Measurements from ENCODE around the gene NRG3.

The NRG3 gene

DNA sequence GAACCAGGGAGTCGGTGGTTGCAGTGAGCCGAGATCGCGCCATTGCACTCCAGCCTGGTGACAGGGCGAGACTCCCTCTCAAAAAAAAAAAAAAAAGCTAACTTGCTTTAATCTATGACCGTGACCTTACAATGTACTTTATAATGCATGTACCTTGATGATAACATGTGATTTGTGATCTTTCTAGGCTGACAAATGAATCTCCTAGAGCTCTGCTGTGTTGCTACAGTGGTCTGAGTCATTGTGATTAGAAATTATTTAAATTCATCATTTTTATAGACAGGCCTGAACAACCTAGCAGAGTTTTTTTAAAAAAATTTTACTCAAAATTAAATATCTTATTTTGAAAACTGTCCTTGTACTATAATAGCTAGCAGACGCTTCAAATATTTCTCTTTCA is 722.8 kb downstream of the NRG3 start:
- H3K36me3 ChIP-seq (ENCODE audit: control insufficient read depth in 2 of 2, insufficient read depth in 2 of 2, low read length in 2 of 2): no peaks in the 10 kb centered on the region
- no peaks in the 10 kb centered on the region for H3K4me1 ChIP-seq (ENCODE audit: control insufficient read depth in 2 of 2, insufficient read depth in 2 of 2, low read length in 2 of 2)
- H3K4me3 ChIP-seq (ENCODE audit: low read length in 2 of 2): no peak overlapping the region
- peaks cover 0 to 4% of the 10 kb centered on the region in 2 donors for H3K9me3 ChIP-seq (ENCODE audit: control insufficient read depth in 2 of 2, low read length in 2 of 2)
- no peaks in the 10 kb centered on the region for H3K27me3 ChIP-seq (ENCODE audit: control insufficient read depth in 2 of 2, insufficient read depth in 2 of 2, low read length in 2 of 2)
- H3K9ac ChIP-seq (ENCODE audit: low read depth in 1 of 2, low read length in 2 of 2): no peak overlapping the region
- no peak overlapping the region for H3K27ac ChIP-seq (ENCODE audit: low read depth in 2 of 2, low read length in 2 of 2)

DNA sequence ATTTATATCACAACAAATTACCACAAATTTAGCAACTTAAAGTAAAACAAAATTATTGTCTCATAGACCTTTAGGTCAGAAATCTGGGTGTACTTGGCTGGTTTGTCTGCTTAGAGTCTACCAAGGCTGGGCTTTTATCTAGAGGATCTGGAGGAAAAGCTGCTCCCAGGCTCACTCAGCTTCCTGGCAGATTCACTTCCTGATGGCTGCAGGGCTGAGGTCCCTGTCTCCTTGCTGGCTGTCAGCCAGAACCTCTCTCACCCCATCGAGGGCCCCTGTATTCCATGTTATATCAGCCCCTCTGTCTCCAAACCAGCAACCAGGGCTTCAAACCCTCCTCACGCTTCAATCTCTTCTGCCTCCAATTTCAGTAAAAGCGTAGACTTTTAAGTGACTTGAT is 734.9 kb downstream of the NRG3 start:
- H3K36me3 ChIP-seq (ENCODE audit: control insufficient read depth in 2 of 2, insufficient read depth in 2 of 2, low read length in 2 of 2): no peaks in the 10 kb centered on the region
- peaks cover 0 to 5% of the 10 kb centered on the region in 2 donors for H3K9me3 ChIP-seq (ENCODE audit: control insufficient read depth in 2 of 2, low read length in 2 of 2)
- H3K4me3 ChIP-seq (ENCODE audit: low read length in 2 of 2): no peak overlapping the region
- no peaks in the 10 kb centered on the region for H3K27me3 ChIP-seq (ENCODE audit: control insufficient read depth in 2 of 2, insufficient read depth in 2 of 2, low read length in 2 of 2)
- H3K9ac ChIP-seq (ENCODE audit: low read depth in 1 of 2, low read length in 2 of 2): no peak overlapping the region
- H3K4me1 ChIP-seq (ENCODE audit: control insufficient read depth in 2 of 2, insufficient read depth in 2 of 2, low read length in 2 of 2): no peaks in the 10 kb centered on the region
- H3K27ac ChIP-seq (ENCODE audit: low read depth in 2 of 2, low read length in 2 of 2): no peak overlapping the region

GRCh38 chr10:82618007-82618406 is 743.0 kb downstream of the NRG3 start:
- Histone ChIP-seq H3K9me3 (ENCODE audit: control insufficient read depth in 2 of 2, low read length in 2 of 2) (peaks cover 0 to 6% of the 10 kb centered on the region in 2 donors), H3K9ac (ENCODE audit: low read depth in 1 of 2, low read length in 2 of 2) (no peak overlapping the region)

DNA sequence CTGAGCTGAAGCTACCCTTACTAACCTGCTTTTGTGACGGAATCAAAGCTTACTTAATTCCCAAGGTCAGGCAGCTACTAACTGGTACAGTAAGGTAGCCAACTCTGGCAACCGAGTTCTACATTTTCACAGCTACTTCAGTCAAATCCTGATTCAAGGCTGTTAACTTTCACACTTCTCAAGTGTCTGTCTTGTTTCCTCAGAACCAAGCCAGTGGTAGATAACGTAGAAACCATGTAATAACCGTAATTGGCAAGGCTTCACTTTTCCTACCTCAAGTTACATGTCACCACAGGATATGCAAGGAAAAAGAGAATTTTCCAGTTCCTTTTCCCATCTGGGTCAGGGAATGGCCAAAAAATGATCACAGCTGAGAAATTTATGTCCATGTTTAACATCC is 746.7 kb downstream of the NRG3 start:
- no peaks in the 10 kb centered on the region for H3K4me1 ChIP-seq (ENCODE audit: control insufficient read depth in 2 of 2, insufficient read depth in 2 of 2, low read length in 2 of 2)
- H3K27me3 ChIP-seq (ENCODE audit: control insufficient read depth in 2 of 2, insufficient read depth in 2 of 2, low read length in 2 of 2): no peaks in the 10 kb centered on the region
- no peak overlapping the region for H3K4me3 ChIP-seq (ENCODE audit: low read length in 2 of 2)
- no peak overlapping the region for H3K9ac ChIP-seq (ENCODE audit: low read depth in 1 of 2, low read length in 2 of 2)
- no peak overlapping the region for H3K27ac ChIP-seq (ENCODE audit: low read depth in 2 of 2, low read length in 2 of 2)
- H3K36me3 ChIP-seq (ENCODE audit: control insufficient read depth in 2 of 2, insufficient read depth in 2 of 2, low read length in 2 of 2): no peaks in the 10 kb centered on the region
- H3K9me3 ChIP-seq (ENCODE audit: control insufficient read depth in 2 of 2, low read length in 2 of 2): peaks cover 0 to 6% of the 10 kb centered on the region in 2 donors

More at GRCh38 chr10:82618007-82618406, 743.0 kb downstream of the NRG3 start:
- H3K27ac ChIP-seq (ENCODE audit: low read depth in 2 of 2, low read length in 2 of 2): no peak overlapping the region
- H3K4me3 ChIP-seq (ENCODE audit: low read length in 2 of 2): no peak overlapping the region
- no peaks in the 10 kb centered on the region for H3K27me3 ChIP-seq (ENCODE audit: control insufficient read depth in 2 of 2, insufficient read depth in 2 of 2, low read length in 2 of 2)
- no peaks in the 10 kb centered on the region for H3K4me1 ChIP-seq (ENCODE audit: control insufficient read depth in 2 of 2, insufficient read depth in 2 of 2, low read length in 2 of 2)
- H3K36me3 ChIP-seq (ENCODE audit: control insufficient read depth in 2 of 2, insufficient read depth in 2 of 2, low read length in 2 of 2): no peaks in the 10 kb centered on the region

GRCh38 chr10:82622479-82622878 is 747.5 kb downstream of the NRG3 start:
- H3K27me3 ChIP-seq (ENCODE audit: control insufficient read depth in 2 of 2, insufficient read depth in 2 of 2, low read length in 2 of 2): no peaks in the 10 kb centered on the region
- H3K4me3 ChIP-seq (ENCODE audit: low read length in 2 of 2): no peak overlapping the region
- no peak overlapping the region for H3K9ac ChIP-seq (ENCODE audit: low read depth in 1 of 2, low read length in 2 of 2)
- no peak overlapping the region for H3K27ac ChIP-seq (ENCODE audit: low read depth in 2 of 2, low read length in 2 of 2)
- H3K4me1 ChIP-seq (ENCODE audit: control insufficient read depth in 2 of 2, insufficient read depth in 2 of 2, low read length in 2 of 2): no peaks in the 10 kb centered on the region
- no peaks in the 10 kb centered on the region for H3K36me3 ChIP-seq (ENCODE audit: control insufficient read depth in 2 of 2, insufficient read depth in 2 of 2, low read length in 2 of 2)
- H3K9me3 ChIP-seq (ENCODE audit: control insufficient read depth in 2 of 2, low read length in 2 of 2): peaks cover 0 to 6% of the 10 kb centered on the region in 2 donors

GRCh38 chr10:82625512-82626189 is 750.7 kb downstream of the NRG3 start:
- H3K9me3 ChIP-seq (ENCODE audit: control insufficient read depth in 2 of 2, low read length in 2 of 2): no peaks in the 10 kb centered on the region
- H3K27ac ChIP-seq (ENCODE audit: low read depth in 2 of 2, low read length in 2 of 2): no peak overlapping the region
- H3K9ac ChIP-seq (ENCODE audit: low read depth in 1 of 2, low read length in 2 of 2): no peak overlapping the region
- H3K4me3 ChIP-seq (ENCODE audit: low read length in 2 of 2): no peak overlapping the region
- no peaks in the 10 kb centered on the region for H3K36me3 ChIP-seq (ENCODE audit: control insufficient read depth in 2 of 2, insufficient read depth in 2 of 2, low read length in 2 of 2)
- no peaks in the 10 kb centered on the region for H3K4me1 ChIP-seq (ENCODE audit: control insufficient read depth in 2 of 2, insufficient read depth in 2 of 2, low read length in 2 of 2)
- H3K27me3 ChIP-seq (ENCODE audit: control insufficient read depth in 2 of 2, insufficient read depth in 2 of 2, low read length in 2 of 2): no peaks in the 10 kb centered on the region

DNA sequence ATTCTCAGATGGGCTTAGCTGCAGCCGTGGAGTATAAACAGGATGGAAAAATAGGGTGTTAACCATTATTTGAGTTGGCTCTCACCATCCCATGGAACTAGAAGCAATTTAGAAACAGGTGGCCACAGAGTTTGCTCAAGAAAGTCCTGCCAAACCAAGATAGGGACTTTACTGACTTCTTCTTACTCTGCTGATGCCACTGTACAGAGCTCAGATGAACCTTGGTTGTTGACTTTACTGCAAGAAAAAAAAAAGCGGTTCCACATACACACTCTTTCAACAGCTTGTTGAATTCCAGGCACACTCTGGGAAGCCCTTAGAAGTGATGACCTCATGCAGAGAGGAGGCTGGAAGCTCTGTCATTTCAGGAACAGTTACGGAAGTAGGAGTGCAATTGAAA is 753.4 kb downstream of the NRG3 start:
- Histone ChIP-seq H3K4me3 (ENCODE audit: low read length in 2 of 2) (no peak overlapping the region), H3K27me3 (ENCODE audit: control insufficient read depth in 2 of 2, insufficient read depth in 2 of 2, low read length in 2 of 2) (no peaks in the 10 kb centered on the region), H3K9ac (ENCODE audit: low read depth in 1 of 2, low read length in 2 of 2) (no peak overlapping the region), H3K9me3 (ENCODE audit: control insufficient read depth in 2 of 2, low read length in 2 of 2) (no peaks in the 10 kb centered on the region), H3K36me3 (ENCODE audit: control insufficient read depth in 2 of 2, insufficient read depth in 2 of 2, low read length in 2 of 2) (no peaks in the 10 kb centered on the region), H3K4me1 (ENCODE audit: control insufficient read depth in 2 of 2, insufficient read depth in 2 of 2, low read length in 2 of 2) (no peaks in the 10 kb centered on the region), H3K27ac (ENCODE audit: low read depth in 2 of 2, low read length in 2 of 2) (no peak overlapping the region)

DNA sequence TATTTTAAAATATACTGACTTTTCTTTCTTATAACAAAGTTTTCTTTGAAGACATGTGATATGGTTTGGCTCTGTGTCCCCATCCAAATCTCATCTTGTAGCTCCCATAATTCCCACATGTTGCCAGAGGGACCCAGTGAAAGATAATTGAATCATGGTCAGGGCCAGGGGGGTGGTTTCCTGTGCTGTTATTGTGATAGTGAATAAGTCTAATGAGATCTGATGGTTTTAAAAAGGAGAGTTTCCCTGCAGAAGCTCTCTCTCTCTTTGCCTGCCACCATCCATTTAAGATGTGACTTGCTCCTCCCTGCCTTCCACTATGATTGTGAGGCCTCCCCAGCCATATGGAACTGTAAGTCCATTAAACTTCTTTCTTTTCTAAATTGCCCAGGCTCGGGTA is 768.1 kb downstream of the NRG3 start:
- peaks cover 0 to 2% of the 10 kb centered on the region in 2 donors for H3K9me3 ChIP-seq (ENCODE audit: control insufficient read depth in 2 of 2, low read length in 2 of 2)
- no peak overlapping the region for H3K27ac ChIP-seq (ENCODE audit: low read depth in 2 of 2, low read length in 2 of 2)
- no peak overlapping the region for H3K4me3 ChIP-seq (ENCODE audit: low read length in 2 of 2)
- no peaks in the 10 kb centered on the region for H3K36me3 ChIP-seq (ENCODE audit: control insufficient read depth in 2 of 2, insufficient read depth in 2 of 2, low read length in 2 of 2)
- no peaks in the 10 kb centered on the region for H3K27me3 ChIP-seq (ENCODE audit: control insufficient read depth in 2 of 2, insufficient read depth in 2 of 2, low read length in 2 of 2)
- no peaks in the 10 kb centered on the region for H3K4me1 ChIP-seq (ENCODE audit: control insufficient read depth in 2 of 2, insufficient read depth in 2 of 2, low read length in 2 of 2)
- H3K9ac ChIP-seq (ENCODE audit: low read depth in 1 of 2, low read length in 2 of 2): no peak overlapping the region

- Histone ChIP-seq H3K9ac (ENCODE audit: low read depth in 1 of 2, low read length in 2 of 2) (no peak overlapping the region), H3K4me1 (ENCODE audit: control insufficient read depth in 2 of 2, insufficient read depth in 2 of 2, low read length in 2 of 2) (no peaks in the 10 kb centered on the region), H3K27ac (ENCODE audit: low read depth in 2 of 2, low read length in 2 of 2) (no peak overlapping the region), H3K4me3 (ENCODE audit: low read length in 2 of 2) (no peak overlapping the region), H3K36me3 (ENCODE audit: control insufficient read depth in 2 of 2, insufficient read depth in 2 of 2, low read length in 2 of 2) (no peaks in the 10 kb centered on the region), H3K27me3 (ENCODE audit: control insufficient read depth in 2 of 2, insufficient read depth in 2 of 2, low read length in 2 of 2) (no peaks in the 10 kb centered on the region), H3K9me3 (ENCODE audit: control insufficient read depth in 2 of 2, low read length in 2 of 2) (peaks cover 0 to 2% of the 10 kb centered on the region in 2 donors)
Measured at GRCh38 chr10:82643601-82644000, 768.6 kb downstream of the NRG3 start.

GRCh38 chr10:82645221-82645620 is 770.2 kb downstream of the NRG3 start:
- no peaks in the 10 kb centered on the region for H3K27me3 ChIP-seq (ENCODE audit: control insufficient read depth in 2 of 2, insufficient read depth in 2 of 2, low read length in 2 of 2)
- H3K9ac ChIP-seq (ENCODE audit: low read depth in 1 of 2, low read length in 2 of 2): no peak overlapping the region
- no peak overlapping the region for H3K27ac ChIP-seq (ENCODE audit: low read depth in 2 of 2, low read length in 2 of 2)
- no peaks in the 10 kb centered on the region for H3K4me1 ChIP-seq (ENCODE audit: control insufficient read depth in 2 of 2, insufficient read depth in 2 of 2, low read length in 2 of 2)
- no peaks in the 10 kb centered on the region for H3K36me3 ChIP-seq (ENCODE audit: control insufficient read depth in 2 of 2, insufficient read depth in 2 of 2, low read length in 2 of 2)
- H3K9me3 ChIP-seq (ENCODE audit: control insufficient read depth in 2 of 2, low read length in 2 of 2): no peaks in the 10 kb centered on the region
- no peak overlapping the region for H3K4me3 ChIP-seq (ENCODE audit: low read length in 2 of 2)
